ENCODE results near the gene CNST. TPM values are rescaled to one million over a fixed set of nuclear protein-coding genes. Genes with fewer than 3 reads are reported as not detected.

Gene CNST
- total and polyA plus RNA-seq, 9 of the 15 experiments (the other 6 are each of a cell fraction or from before 2014, with no cell fraction given): 17.0 to 55.3 (median 30.8) TPM

GRCh38 chr1:246577720-246578106 is 11.5 kb downstream of the CNST start (continued):
- peak in 1 of 2 experiments; percentile 57; a peak in 1 of 4 replicates for TF ChIP-seq ZNF318 (IDR thresholded peaks at IDR 0.05; ENCODE audit: borderline replicate concordance in 1 of 2, low read depth in 1 of 2)
- no peak for TF ChIP-seq FOS (IDR thresholded peaks at IDR 0.05; ENCODE audit: extremely low read depth, insufficient read length)
- TF ChIP-seq IRF9 (tag; IDR thresholded peaks at IDR 0.05): no peak
- peak; percentile 33; the same call in 1 of the 2 replicates for TF ChIP-seq CREM (IDR thresholded peaks at IDR 0.05; ENCODE audit: low read depth)
- no peak; the same call in 1 of the 2 replicates for TF ChIP-seq HES1 (IDR thresholded peaks at IDR 0.05; ENCODE audit: low read depth)
- TF ChIP-seq ZNF57 (CRISPR knock-in tag; IDR thresholded peaks at IDR 0.05): no peak
- peak; percentile 91 for TF ChIP-seq SMARCC2 (IDR thresholded peaks at IDR 0.05; ENCODE audit: low read depth)
- peak; percentile 12 to 81; a peak in 2 of 4 replicates for TF ChIP-seq MLLT1 (IDR thresholded peaks at IDR 0.05)
- no peak for TF ChIP-seq MIER1 (IDR thresholded peaks at IDR 0.05; ENCODE audit: low read depth)
- TF ChIP-seq ETS2 (tag; IDR thresholded peaks at IDR 0.05; ENCODE audit: borderline replicate concordance, poor library complexity, severe bottlenecking): no peak
- TF ChIP-seq TEAD4 (IDR thresholded peaks at IDR 0.05; ENCODE audit: low read length): peak; percentile 94
- TF ChIP-seq TEAD4 (CRISPR knock-in tag; IDR thresholded peaks at IDR 0.05; ENCODE audit: borderline replicate concordance): no peak
- no peak for TF ChIP-seq IFI16 (CRISPR knock-in tag; IDR thresholded peaks at IDR 0.05)
- peak; percentile 92 for TF ChIP-seq MEF2A (IDR thresholded peaks at IDR 0.05; ENCODE audit: control insufficient read depth, low read depth, low read length)
- TF ChIP-seq KLF6 (CRISPR knock-in tag; IDR thresholded peaks at IDR 0.05; ENCODE audit: borderline replicate concordance): no peak
- no peak for TF ChIP-seq KDM4B (IDR thresholded peaks at IDR 0.05; ENCODE audit: borderline replicate concordance in 2 of 2, low read depth in 1 of 2)
- TF ChIP-seq POLR2AphosphoS5 (IDR thresholded peaks at IDR 0.05; ENCODE audit: control insufficient read depth, insufficient read depth, low read depth, low read length): 0 out of 2 replicates have a peak, but pooled peaks have one; percentile 32

Data from K562 (cell line).